Measurements from ENCODE around the gene RAB32.

RAB32 gene

GRCh38 chr6:146583966-146584365 lies 40.3 kb downstream of the RAB32 start:
- no peak for DNase-seq

GRCh38 chr6:146587459-146587858 lies 43.8 kb downstream of the RAB32 start:
- no peak for DNase-seq

GRCh38 chr6:146590492-146590891 lies 46.9 kb downstream of the RAB32 start:
- DNase-seq, result no peak

GRCh38 chr6:146592451-146592850 lies 48.8 kb downstream of the RAB32 start:
- DNase-seq, result no peak

GRCh38 chr6:146593986-146594385 lies 50.4 kb downstream of the RAB32 start:
- DNase-seq, result no peak

- DNase-seq, result no peak
Observed at GRCh38 chr6:146594495-146594894, 50.9 kb downstream of the RAB32 start.

GRCh38 chr6:146595972-146596731 lies 52.5 kb downstream of the RAB32 start:
- DNase-seq, result no peak

GRCh38 chr6:146598772-146599405 lies 55.3 kb downstream of the RAB32 start, which contains the start of gene ADGB:
ADGB (plus strand) TSS chr6:146598972; CDS start chr6:146599041, 69 bp downstream.
- DNase-seq, result no peak

- DNase-seq, result no peak
Observed at GRCh38 chr6:146601352-146601751, 57.7 kb downstream of the RAB32 start.

- no peak for DNase-seq
Observed at GRCh38 chr6:146602526-146602925, 58.9 kb downstream of the RAB32 start.
